Peyer's patch (tissue), 4 donors: ENCODE measurements around the gene STK32C. TPM values are rescaled to one million over a fixed set of nuclear protein-coding genes. Genes with fewer than 3 reads are reported as not detected.

ENCODE experiments used
- DNase-seq, 3 donors: peaks; one replicate each; pipeline ENCODE4 v3.0.0-alpha.2; 2017 to 2019
- H3K27ac ChIP-seq, 4 donors: fragments of 200-600 bp; sonication (generic); one replicate each; pipeline ENCODE4 v1.5.1; 2016 to 2019
- H3K27me3 ChIP-seq, 2 donors: fragments of 200-600 bp; sonication (generic); one replicate each; pipeline ENCODE4 v1.5.1; 2019
- H3K36me3 ChIP-seq, 3 donors: fragments of 200-600 bp; sonication (generic); one replicate each; pipeline ENCODE4 v1.5.1; 2016 to 2019
- H3K4me1 ChIP-seq, 4 donors: fragments of 200-600 bp; sonication (generic); one replicate each; pipeline ENCODE4 v1.5.1; 2016 to 2019
- H3K4me3 ChIP-seq, 4 donors: fragments of 200-600 bp; sonication (generic); 1 replicate in 3 of 4; 2 replicates in 1 of 4; pipeline ENCODE4 v1.5.1; 2016 to 2019; ENCODE audit warnings: mild to moderate bottlenecking in 1 of 4
- H3K9me3 ChIP-seq, 4 donors: fragments of 200-600 bp; sonication (generic); one replicate each; pipeline ENCODE4 v1.5.1; 2016 to 2019; ENCODE audit warnings: mild to moderate bottlenecking in 1 of 4
- CTCF ChIP-seq, 6 experiments: fragments of 450-650 bp in 4 of 6; fragments of 200-600 bp in 2 of 6; sonication (generic) in 1 of 6; IDR thresholded peaks; one replicate each; pipeline ENCODE4 v1.5.1; 2017 to 2019; ENCODE audit warnings: antibody characterized with exemption in 6 of 6, mild to moderate bottlenecking in 3 of 6, moderate library complexity in 1 of 6
- POLR2A ChIP-seq, 2 donors: fragments of 450-650 bp; IDR thresholded peaks; one replicate each; pipeline ENCODE4 v1.5.1; 2017; ENCODE audit warnings: antibody characterized with exemption in 2 of 2, mild to moderate bottlenecking in 2 of 2, moderate library complexity in 2 of 2
- total RNA-seq, 4 donors: library from RNA; depleted of rRNA; stranded (reverse); fragments of >200 nt; gene quantifications; one replicate each; pipeline ENCODE4 v1.1.0, GENCODE V29; 2016

Gene STK32C
- total RNA-seq, 4 donors from 2014 or later: 0.35 to 23.9 (median 4.4) TPM

DNA sequence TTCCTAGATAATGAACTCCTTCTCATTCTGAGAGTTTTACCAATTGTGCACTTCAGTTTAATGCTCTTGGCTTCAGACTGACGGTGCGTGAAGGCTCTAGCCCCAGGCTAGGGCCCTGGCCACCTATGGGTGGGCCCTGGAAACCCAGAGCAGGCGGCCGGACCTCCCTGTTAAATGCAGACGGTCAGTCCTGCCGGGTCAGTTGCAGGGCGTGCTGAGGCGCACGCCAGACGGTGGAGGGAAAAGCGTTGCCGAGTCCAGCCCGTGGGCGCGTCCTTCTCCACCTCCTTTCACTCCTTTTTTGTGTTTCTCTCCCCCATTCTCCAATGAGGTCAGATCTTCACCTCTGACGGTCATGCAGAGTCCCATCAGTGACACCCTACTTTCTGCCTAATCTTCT lies 118.7 kb downstream of the STK32C start:
- DNase-seq: no peak
- H3K4me1 ChIP-seq: peaks cover 0 to 23% (median 9%) of the 10 kb centered on the region in 4 donors

GRCh38 chr10:132188331-132188730 lies 119.4 kb downstream of the STK32C start:
- Histone ChIP-seq H3K4me1 (peaks cover 0 to 23% (median 9%) of the 10 kb centered on the region in 4 donors), H3K36me3 (no peaks in the 10 kb centered on the region), H3K27ac (no peak overlapping the region), H3K9me3 (no peaks in the 10 kb centered on the region), H3K27me3 (peaks cover 0 to 30% of the 10 kb centered on the region in 2 donors), H3K4me3 (no peak overlapping the region)
- DNase-seq: no peak
- no peak for TF ChIP-seq POLR2A (IDR thresholded peaks at IDR 0.05)
- no peak for TF ChIP-seq CTCF (IDR thresholded peaks at IDR 0.05)

More for the DNA sequence above, 118.7 kb downstream of the STK32C start:
- TF ChIP-seq CTCF (IDR thresholded peaks at IDR 0.05) (no peak), POLR2A (IDR thresholded peaks at IDR 0.05) (no peak)
- H3K27me3 ChIP-seq: peaks cover 0 to 30% of the 10 kb centered on the region in 2 donors
- no peak overlapping the region for H3K4me3 ChIP-seq
- no peaks in the 10 kb centered on the region for H3K9me3 ChIP-seq
- H3K36me3 ChIP-seq: no peaks in the 10 kb centered on the region
- no peak overlapping the region for H3K27ac ChIP-seq

DNA sequence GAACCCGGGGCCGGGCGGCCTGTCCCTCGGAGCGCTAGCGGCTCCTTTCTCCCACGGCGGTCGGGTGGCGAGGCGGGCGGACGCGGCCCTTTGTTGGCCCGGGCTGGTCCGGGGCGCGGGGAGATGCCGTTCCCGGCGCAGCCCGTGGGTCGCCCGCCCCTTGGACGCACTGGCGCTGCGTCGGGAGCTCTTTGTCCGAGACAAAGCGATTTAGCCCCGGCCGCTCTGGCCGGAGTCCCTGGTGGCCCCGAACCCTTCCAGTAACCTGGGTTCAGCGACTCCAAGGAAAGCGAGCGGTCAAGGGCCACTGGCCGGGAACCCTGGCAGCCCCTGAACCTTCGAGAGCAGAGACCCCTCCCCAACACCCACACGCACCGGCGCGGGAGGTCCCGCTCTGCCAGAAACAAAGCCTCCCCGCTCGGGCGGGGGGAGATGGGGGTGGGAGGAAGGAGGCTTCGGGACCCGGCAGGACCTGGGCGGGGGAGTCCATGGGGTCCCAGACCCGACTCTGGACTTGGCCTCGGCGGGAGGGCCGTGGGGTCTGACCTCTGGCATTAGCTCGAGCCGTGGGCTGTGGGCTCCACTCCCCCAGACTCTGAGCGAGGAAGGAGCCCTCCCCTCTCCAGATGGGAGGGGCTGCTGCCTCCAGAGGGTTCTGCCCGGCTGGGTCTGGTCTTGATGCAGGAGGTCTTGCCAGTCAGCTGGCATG lies 120.2 kb downstream of the STK32C start:
- H3K4me3 ChIP-seq: peak overlapping the region in 3 of 4 donors; percentile 31 to 45 (median 34)
- peaks cover 0 to 23% (median 9%) of the 10 kb centered on the region in 4 donors for H3K4me1 ChIP-seq
- DNase-seq: no peak
- H3K27ac ChIP-seq: no peak overlapping the region
- H3K36me3 ChIP-seq: no peaks in the 10 kb centered on the region
- TF ChIP-seq CTCF (IDR thresholded peaks at IDR 0.05) (no peak), POLR2A (IDR thresholded peaks at IDR 0.05) (no peak)
- H3K27me3 ChIP-seq: peaks cover 0 to 30% of the 10 kb centered on the region in 2 donors
- H3K9me3 ChIP-seq: no peaks in the 10 kb centered on the region

DNA sequence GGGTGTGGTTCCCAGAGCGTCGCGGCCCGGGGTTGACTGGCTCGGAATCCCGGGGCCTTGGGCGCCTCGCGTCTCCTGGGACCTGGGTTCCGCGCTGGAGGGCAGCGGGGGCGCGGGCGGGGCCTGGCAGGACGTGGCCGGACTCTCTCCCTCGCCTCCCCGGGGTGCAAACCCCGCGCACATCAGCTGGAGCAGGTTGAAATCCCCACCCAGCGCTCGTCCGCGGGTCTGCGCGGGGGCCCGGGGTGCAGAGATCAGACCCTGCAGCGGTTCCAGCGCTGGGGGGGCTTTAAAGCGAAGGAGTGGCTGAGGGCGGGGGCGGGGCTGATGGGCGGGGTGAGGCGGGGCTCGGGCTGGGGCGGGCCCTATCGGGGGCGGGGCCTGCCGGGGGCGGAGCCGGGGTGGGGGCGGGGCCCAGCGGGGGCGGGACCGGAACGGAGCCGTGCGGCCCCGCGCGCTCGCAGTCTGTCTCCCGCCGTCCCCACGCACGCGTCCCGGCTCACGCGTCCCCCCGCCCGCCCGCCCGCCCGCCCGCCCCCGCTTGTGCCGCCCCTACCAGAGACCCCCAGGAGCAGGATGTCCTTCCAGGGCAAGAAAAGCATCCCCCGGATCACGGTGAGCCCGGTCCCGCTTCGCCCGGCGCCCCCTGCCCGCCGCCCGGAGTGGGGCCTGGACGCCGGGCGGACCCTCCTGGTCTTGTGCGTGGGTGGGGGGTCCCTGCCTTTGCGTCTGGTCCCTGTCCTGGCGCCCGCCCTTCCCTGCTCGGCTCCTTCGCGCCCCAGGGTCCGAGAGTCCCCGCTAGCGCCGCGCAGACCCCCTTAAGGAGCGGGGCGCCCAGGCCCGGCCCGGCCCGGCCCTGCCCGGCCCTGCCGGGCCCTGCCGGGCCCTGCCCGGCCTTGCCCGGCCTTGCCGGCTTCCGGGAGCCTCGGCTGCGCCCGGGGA lies 121.0 kb downstream of the STK32C start, which contains the start of gene DPYSL4:
TSS of gene DPYSL4 (plus strand) at position 461 of the 942 bp plus-strand sequence. CDS start at position 577, 116 bp downstream.
- Histone ChIP-seq H3K27me3 (peaks cover 0 to 30% of the 10 kb centered on the region in 2 donors), H3K4me1 (peaks cover 0 to 23% (median 9%) of the 10 kb centered on the region in 4 donors), H3K9me3 (no peaks in the 10 kb centered on the region), H3K36me3 (no peaks in the 10 kb centered on the region), H3K4me3 (peak within 1 kb of the TSS in 3 of 4 donors; percentile 34 to 45 (median 36)), H3K27ac (no peak within 1 kb of the TSS)
- TF ChIP-seq POLR2A (IDR thresholded peaks at IDR 0.05) (no peak), CTCF (IDR thresholded peaks at IDR 0.05) (no peak)
- DNase-seq: no peak

GRCh38 chr10:132185601-132186487 lies 121.9 kb downstream of the STK32C start:
- Histone ChIP-seq H3K27ac (no peak overlapping the region), H3K36me3 (no peaks in the 10 kb centered on the region), H3K9me3 (no peaks in the 10 kb centered on the region), H3K27me3 (peaks cover 0 to 30% of the 10 kb centered on the region in 2 donors), H3K4me1 (peaks cover 0 to 23% (median 9%) of the 10 kb centered on the region in 4 donors), H3K4me3 (peak overlapping the region in 2 of 4 donors; percentile 36 to 45)
- peak in 1 of 3 donors; percentile 60 for DNase-seq
- no peak for TF ChIP-seq POLR2A (IDR thresholded peaks at IDR 0.05)
- no peak for TF ChIP-seq CTCF (IDR thresholded peaks at IDR 0.05)
